ENCODE data around the gene PTN. TPM values are rescaled to one million over a fixed set of nuclear protein-coding genes. Genes with fewer than 3 reads are reported as not detected.
"Not testable (repeated sequence)": the region's sequence is repeated elsewhere in the genome, so short reads cannot be mapped to it uniquely, and the experiment has no call there.

PTN gene
- total RNA-seq, 1 donor from 2014 or later: 145 TPM

GRCh38 chr7:137245186-137245585 is 98.3 kb downstream of the PTN start:
- TF ChIP-seq CTCF (IDR thresholded peaks at IDR 0.05; ENCODE audit: unreplicated experiment): no peak
- H3K9me3 Mint-ChIP-seq: peaks cover 3% of the 10 kb centered on the region
- no peak for DNase-seq (ENCODE audit: low spot score in 2 of 2, unreplicated experiment in 2 of 2)
- no peak overlapping the region for H3K4me3 Mint-ChIP-seq
- H3K4me1 Mint-ChIP-seq: peaks cover 2% of the 10 kb centered on the region
- H3K27ac Mint-ChIP-seq: no peak overlapping the region
- peaks cover 35% of the 10 kb centered on the region for H3K36me3 Mint-ChIP-seq
- H3K27me3 Mint-ChIP-seq (ENCODE audit: low read depth): no peaks in the 10 kb centered on the region

- no peak overlapping the region for H3K4me3 Mint-ChIP-seq
- no peak for TF ChIP-seq CTCF (IDR thresholded peaks at IDR 0.05; ENCODE audit: unreplicated experiment)
- H3K4me1 Mint-ChIP-seq: peaks cover 2% of the 10 kb centered on the region
- no peak for DNase-seq (ENCODE audit: low spot score in 2 of 2, unreplicated experiment in 2 of 2)
- H3K9me3 Mint-ChIP-seq: peaks cover 3% of the 10 kb centered on the region
- H3K27me3 Mint-ChIP-seq (ENCODE audit: low read depth): no peaks in the 10 kb centered on the region
- peaks cover 27% of the 10 kb centered on the region for H3K36me3 Mint-ChIP-seq
- no peak overlapping the region for H3K27ac Mint-ChIP-seq
These were observed 99.8 kb downstream of the PTN start for GRCh38 chr7:137243741-137244140.

GRCh38 chr7:137242616-137243015 is 100.9 kb downstream of the PTN start:
- Mint-ChIP-seq H3K9me3 (peaks cover 3% of the 10 kb centered on the region), H3K4me1 (peaks cover 6% of the 10 kb centered on the region), H3K27me3 (ENCODE audit: low read depth) (no peaks in the 10 kb centered on the region), H3K27ac (no peak overlapping the region), H3K36me3 (peaks cover 27% of the 10 kb centered on the region), H3K4me3 (no peak overlapping the region)
- DNase-seq (ENCODE audit: low spot score in 2 of 2, unreplicated experiment in 2 of 2): no peak
- TF ChIP-seq CTCF (IDR thresholded peaks at IDR 0.05; ENCODE audit: unreplicated experiment): no peak

GRCh38 chr7:137241655-137242360 is 101.7 kb downstream of the PTN start:
- H3K4me1 Mint-ChIP-seq: peaks cover 6% of the 10 kb centered on the region
- peaks cover 23% of the 10 kb centered on the region for H3K36me3 Mint-ChIP-seq
- peak overlapping the region; percentile 37 for H3K27ac Mint-ChIP-seq
- no peak for DNase-seq (ENCODE audit: low spot score in 2 of 2, unreplicated experiment in 2 of 2)
- no peaks in the 10 kb centered on the region for H3K27me3 Mint-ChIP-seq (ENCODE audit: low read depth)
- TF ChIP-seq CTCF (IDR thresholded peaks at IDR 0.05; ENCODE audit: unreplicated experiment): no peak
- H3K9me3 Mint-ChIP-seq: no peaks in the 10 kb centered on the region
- H3K4me3 Mint-ChIP-seq: no peak overlapping the region

- H3K27me3 Mint-ChIP-seq (ENCODE audit: low read depth); H3K27ac Mint-ChIP-seq; H3K9me3 Mint-ChIP-seq; DNase-seq (ENCODE audit: low spot score in 2 of 2, unreplicated experiment in 2 of 2); H3K4me3 Mint-ChIP-seq: not testable (repeated sequence)
- peaks cover 16% of the 10 kb centered on the region for H3K36me3 Mint-ChIP-seq
- H3K4me1 Mint-ChIP-seq: peaks cover 15% of the 10 kb centered on the region
These were observed 104.3 kb downstream of the PTN start for GRCh38 chr7:137239186-137239585.

- Mint-ChIP-seq H3K36me3 (peaks cover 27% of the 10 kb centered on the region), H3K4me1 (peaks cover 13% of the 10 kb centered on the region), H3K9me3 (peaks cover 5% of the 10 kb centered on the region), H3K4me3 (no peak overlapping the region), H3K27ac (no peak overlapping the region), H3K27me3 (ENCODE audit: low read depth) (no peaks in the 10 kb centered on the region)
- TF ChIP-seq CTCF (IDR thresholded peaks at IDR 0.05; ENCODE audit: unreplicated experiment): no peak
- no peak for DNase-seq (ENCODE audit: low spot score in 2 of 2, unreplicated experiment in 2 of 2)
These were observed 108.1 kb downstream of the PTN start for GRCh38 chr7:137235434-137235833.
